NCI-H2081 (cell line): Measurements from ENCODE around the gene GP5.
A peak's percentile ranks its signal among the peaks of the same experiment; 100 is the strongest.

Experiments used
- DNase-seq, 2 experiments: peaks; one replicate each; lab custom pipeline; 2025; lab: John Stamatoyannopoulos, UW

Gene GP5

GRCh38 chr3:194375473-194376240 lies 23.4 kb downstream of the GP5 start:
- peak in 1 of 2 experiments; percentile 58 for DNase-seq

- DNase-seq: no peak
These were observed 24.1 kb downstream of the GP5 start for GRCh38 chr3:194374935-194375334.

- no peak for DNase-seq
These were observed 25.2 kb downstream of the GP5 start for GRCh38 chr3:194373899-194374298.

- no peak for DNase-seq
These were observed 26.0 kb downstream of the GP5 start for GRCh38 chr3:194373028-194373427.

- no peak for DNase-seq
These were observed 28.3 kb downstream of the GP5 start for GRCh38 chr3:194370753-194371152.

GRCh38 chr3:194369522-194370279 lies 29.4 kb downstream of the GP5 start, which contains the start of gene LRRC15:
Gene LRRC15 (minus strand): TSS chr3:194369743. CDS start chr3:194361043, 8,700 bp downstream.
- DNase-seq: no peak

- DNase-seq: no peak
These were observed 30.1 kb downstream of the GP5 start for GRCh38 chr3:194368918-194369317.

GRCh38 chr3:194367992-194368841 lies 30.8 kb downstream of the GP5 start:
- no peak for DNase-seq

- no peak for DNase-seq
These were observed 33.0 kb downstream of the GP5 start for GRCh38 chr3:194365978-194366490.

- no peak for DNase-seq
These were observed 33.5 kb downstream of the GP5 start for GRCh38 chr3:194365526-194365925.

- peak; percentile 98 to 100 for DNase-seq
These were observed 34.2 kb downstream of the GP5 start for GRCh38 chr3:194364652-194365434.

- DNase-seq: peak in 1 of 2 experiments; percentile 73
These were observed 34.8 kb downstream of the GP5 start for GRCh38 chr3:194364314-194364651.

- DNase-seq: no peak
These were observed 38.5 kb downstream of the GP5 start for GRCh38 chr3:194360568-194360967.

GRCh38 chr3:194357681-194358080 lies 41.4 kb downstream of the GP5 start:
- DNase-seq: no peak

- no peak for DNase-seq
These were observed 43.7 kb downstream of the GP5 start for GRCh38 chr3:194355379-194355778.

GRCh38 chr3:194354315-194354714 lies 44.8 kb downstream of the GP5 start:
- DNase-seq: no peak

- no peak for DNase-seq
These were observed 46.3 kb downstream of the GP5 start for GRCh38 chr3:194352667-194353246.

- no peak for DNase-seq
These were observed 47.0 kb downstream of the GP5 start for GRCh38 chr3:194351952-194352536.

- DNase-seq: no peak
These were observed 47.9 kb downstream of the GP5 start, which contains the start of gene CPN2 for GRCh38 chr3:194351080-194351672. Gene CPN2 (minus strand): TSS chr3:194351328. CDS start chr3:194342702, 8,626 bp downstream.

- no peak for DNase-seq
These were observed 48.4 kb downstream of the GP5 start for GRCh38 chr3:194350726-194351071.
